A673 (cell line): ENCODE data around the gene GNAS.

Experiments
- EZH2 ChIP-seq: fragments of 200-600 bp; sonication (generic); IDR thresholded peaks from 2 replicates; pipeline ENCODE4 v1.6.1; 2017; ENCODE audit warnings: borderline replicate concordance, low read depth, mild to moderate bottlenecking, mixed read lengths, antibody characterized with exemption, low read length; ENCODE audit not compliant: poor library complexity, severe bottlenecking
- TF ChIP-seq, protein P1 (sequence below): fragments of 300-800, 200-600 bp; sonication (generic); conservative IDR thresholded peaks from 2 replicates; pipeline ENCODE4 v1.5.1; 2017; ENCODE audit warnings: low read depth, mild to moderate bottlenecking, antibody characterized with exemption, low read length, moderate library complexity, mixed read lengths

DNA sequence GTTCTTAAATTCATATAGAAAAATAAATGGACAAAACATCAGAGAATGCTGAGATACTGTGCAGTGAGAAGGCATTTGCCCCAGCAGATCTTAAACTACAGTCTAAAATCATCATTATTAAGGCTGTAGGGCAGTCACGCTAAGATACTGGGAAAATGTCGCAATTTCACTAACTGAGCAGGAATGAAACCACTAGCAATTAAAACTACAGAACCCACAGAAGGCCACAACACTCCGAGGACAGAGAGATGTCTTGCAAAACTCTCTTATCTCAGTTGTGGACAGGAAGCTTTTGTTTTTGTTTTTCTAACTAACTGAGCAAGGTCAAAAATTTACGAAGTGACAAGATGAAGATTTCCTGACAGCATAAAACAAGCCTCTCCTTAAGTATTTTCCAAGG is 20.1 kb upstream of the GNAS start:
- TF ChIP-seq, protein P1, sequence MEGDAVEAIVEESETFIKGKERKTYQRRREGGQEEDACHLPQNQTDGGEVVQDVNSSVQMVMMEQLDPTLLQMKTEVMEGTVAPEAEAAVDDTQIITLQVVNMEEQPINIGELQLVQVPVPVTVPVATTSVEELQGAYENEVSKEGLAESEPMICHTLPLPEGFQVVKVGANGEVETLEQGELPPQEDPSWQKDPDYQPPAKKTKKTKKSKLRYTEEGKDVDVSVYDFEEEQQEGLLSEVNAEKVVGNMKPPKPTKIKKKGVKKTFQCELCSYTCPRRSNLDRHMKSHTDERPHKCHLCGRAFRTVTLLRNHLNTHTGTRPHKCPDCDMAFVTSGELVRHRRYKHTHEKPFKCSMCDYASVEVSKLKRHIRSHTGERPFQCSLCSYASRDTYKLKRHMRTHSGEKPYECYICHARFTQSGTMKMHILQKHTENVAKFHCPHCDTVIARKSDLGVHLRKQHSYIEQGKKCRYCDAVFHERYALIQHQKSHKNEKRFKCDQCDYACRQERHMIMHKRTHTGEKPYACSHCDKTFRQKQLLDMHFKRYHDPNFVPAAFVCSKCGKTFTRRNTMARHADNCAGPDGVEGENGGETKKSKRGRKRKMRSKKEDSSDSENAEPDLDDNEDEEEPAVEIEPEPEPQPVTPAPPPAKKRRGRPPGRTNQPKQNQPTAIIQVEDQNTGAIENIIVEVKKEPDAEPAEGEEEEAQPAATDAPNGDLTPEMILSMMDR: no peak
- no peak for TF ChIP-seq EZH2
